Measurements from ENCODE around the gene TXNL1.

- no peak for TF ChIP-seq CTCF (IDR thresholded peaks at IDR 0.05; ENCODE audit: insufficient read depth, low read depth, low read length)
- no peak for TF ChIP-seq EZH2 (IDR thresholded peaks at IDR 0.05; ENCODE audit: insufficient read depth, low read length)
Measured at GRCh38 chr18:56576826-56577573, 61.4 kb downstream of the TXNL1 start.

All from astrocyte (in vitro differentiated cells and primary cell).